ENCODE data around the gene MIGA2. TPM values are rescaled to one million over a fixed set of nuclear protein-coding genes. Genes with fewer than 3 reads are reported as not detected.

MIGA2 gene
- total and polyA plus RNA-seq, 2 experiments from 2014 or later: 19.3 to 47.8 TPM

DNA sequence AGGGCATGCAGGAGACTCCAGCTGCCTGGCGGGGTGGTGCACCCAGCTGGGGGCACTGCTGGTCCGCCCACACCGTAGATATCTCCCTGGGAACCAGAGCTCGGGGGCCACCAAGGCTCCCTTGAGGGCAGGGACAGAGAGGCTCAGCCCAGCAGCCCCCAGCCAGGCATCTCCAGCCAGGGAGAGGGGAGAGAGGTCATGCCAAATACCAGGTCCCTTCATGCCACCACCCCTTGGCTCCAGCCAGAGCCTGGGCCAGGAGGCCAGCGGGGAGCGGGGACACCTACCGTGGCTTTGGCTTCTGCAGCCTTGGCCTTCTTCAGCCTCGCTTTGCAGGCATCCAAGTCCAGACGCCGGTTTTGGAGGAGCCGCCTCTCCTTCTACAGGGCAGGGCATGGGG is 22.3 kb upstream of the MIGA2 start:
- H3K4me3 Mint-ChIP-seq: no peak overlapping the region
- H3K27me3 Mint-ChIP-seq (ENCODE audit: insufficient read depth, low read depth, poor library complexity): peaks cover 10% of the 10 kb centered on the region
- ATAC-seq: no peak
- DNase-seq (ENCODE audit: low spot score): no peak
- no peaks in the 10 kb centered on the region for H3K4me1 ChIP-seq (ENCODE audit: insufficient read depth)
- peaks cover 5% of the 10 kb centered on the region; the same call in 1 of the 3 replicates for H3K4me1 Mint-ChIP-seq
- no peaks in the 10 kb centered on the region for H3K9me3 Mint-ChIP-seq
- H3K27ac Mint-ChIP-seq: no peak overlapping the region
- TF ChIP-seq, protein P1, sequence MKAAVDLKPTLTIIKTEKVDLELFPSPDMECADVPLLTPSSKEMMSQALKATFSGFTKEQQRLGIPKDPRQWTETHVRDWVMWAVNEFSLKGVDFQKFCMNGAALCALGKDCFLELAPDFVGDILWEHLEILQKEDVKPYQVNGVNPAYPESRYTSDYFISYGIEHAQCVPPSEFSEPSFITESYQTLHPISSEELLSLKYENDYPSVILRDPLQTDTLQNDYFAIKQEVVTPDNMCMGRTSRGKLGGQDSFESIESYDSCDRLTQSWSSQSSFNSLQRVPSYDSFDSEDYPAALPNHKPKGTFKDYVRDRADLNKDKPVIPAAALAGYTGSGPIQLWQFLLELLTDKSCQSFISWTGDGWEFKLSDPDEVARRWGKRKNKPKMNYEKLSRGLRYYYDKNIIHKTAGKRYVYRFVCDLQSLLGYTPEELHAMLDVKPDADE (IDR thresholded peaks at IDR 0.05): no peak
- TF ChIP-seq JUNB (IDR thresholded peaks at IDR 0.05; ENCODE audit: unreplicated experiment) (no peak), EZH2 (IDR thresholded peaks at IDR 0.05; ENCODE audit: low read depth, unreplicated experiment) (no peak), CREB1 (CRISPR knock-in tag; IDR thresholded peaks at IDR 0.05; ENCODE audit: low read depth) (no peak), NANOG (IDR thresholded peaks at IDR 0.05; ENCODE audit: borderline replicate concordance) (no peak), ZNF331 (CRISPR knock-in tag; IDR thresholded peaks at IDR 0.05; ENCODE audit: low read depth) (no peak), POLR2AphosphoS5 (IDR thresholded peaks at IDR 0.05; ENCODE audit: low read depth) (no peak), STAT1 (IDR thresholded peaks at IDR 0.05; ENCODE audit: unreplicated experiment) (no peak), EZH2phosphoT487 (IDR thresholded peaks at IDR 0.05; ENCODE audit: unreplicated experiment) (no peak), ZNF114 (CRISPR knock-in tag; IDR thresholded peaks at IDR 0.05) (no peak)
- TF ChIP-seq, protein P2, sequence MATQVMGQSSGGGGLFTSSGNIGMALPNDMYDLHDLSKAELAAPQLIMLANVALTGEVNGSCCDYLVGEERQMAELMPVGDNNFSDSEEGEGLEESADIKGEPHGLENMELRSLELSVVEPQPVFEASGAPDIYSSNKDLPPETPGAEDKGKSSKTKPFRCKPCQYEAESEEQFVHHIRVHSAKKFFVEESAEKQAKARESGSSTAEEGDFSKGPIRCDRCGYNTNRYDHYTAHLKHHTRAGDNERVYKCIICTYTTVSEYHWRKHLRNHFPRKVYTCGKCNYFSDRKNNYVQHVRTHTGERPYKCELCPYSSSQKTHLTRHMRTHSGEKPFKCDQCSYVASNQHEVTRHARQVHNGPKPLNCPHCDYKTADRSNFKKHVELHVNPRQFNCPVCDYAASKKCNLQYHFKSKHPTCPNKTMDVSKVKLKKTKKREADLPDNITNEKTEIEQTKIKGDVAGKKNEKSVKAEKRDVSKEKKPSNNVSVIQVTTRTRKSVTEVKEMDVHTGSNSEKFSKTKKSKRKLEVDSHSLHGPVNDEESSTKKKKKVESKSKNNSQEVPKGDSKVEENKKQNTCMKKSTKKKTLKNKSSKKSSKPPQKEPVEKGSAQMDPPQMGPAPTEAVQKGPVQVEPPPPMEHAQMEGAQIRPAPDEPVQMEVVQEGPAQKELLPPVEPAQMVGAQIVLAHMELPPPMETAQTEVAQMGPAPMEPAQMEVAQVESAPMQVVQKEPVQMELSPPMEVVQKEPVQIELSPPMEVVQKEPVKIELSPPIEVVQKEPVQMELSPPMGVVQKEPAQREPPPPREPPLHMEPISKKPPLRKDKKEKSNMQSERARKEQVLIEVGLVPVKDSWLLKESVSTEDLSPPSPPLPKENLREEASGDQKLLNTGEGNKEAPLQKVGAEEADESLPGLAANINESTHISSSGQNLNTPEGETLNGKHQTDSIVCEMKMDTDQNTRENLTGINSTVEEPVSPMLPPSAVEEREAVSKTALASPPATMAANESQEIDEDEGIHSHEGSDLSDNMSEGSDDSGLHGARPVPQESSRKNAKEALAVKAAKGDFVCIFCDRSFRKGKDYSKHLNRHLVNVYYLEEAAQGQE (IDR thresholded peaks at IDR 0.05; ENCODE audit: unreplicated experiment): no peak
- TF ChIP-seq, protein P3, sequence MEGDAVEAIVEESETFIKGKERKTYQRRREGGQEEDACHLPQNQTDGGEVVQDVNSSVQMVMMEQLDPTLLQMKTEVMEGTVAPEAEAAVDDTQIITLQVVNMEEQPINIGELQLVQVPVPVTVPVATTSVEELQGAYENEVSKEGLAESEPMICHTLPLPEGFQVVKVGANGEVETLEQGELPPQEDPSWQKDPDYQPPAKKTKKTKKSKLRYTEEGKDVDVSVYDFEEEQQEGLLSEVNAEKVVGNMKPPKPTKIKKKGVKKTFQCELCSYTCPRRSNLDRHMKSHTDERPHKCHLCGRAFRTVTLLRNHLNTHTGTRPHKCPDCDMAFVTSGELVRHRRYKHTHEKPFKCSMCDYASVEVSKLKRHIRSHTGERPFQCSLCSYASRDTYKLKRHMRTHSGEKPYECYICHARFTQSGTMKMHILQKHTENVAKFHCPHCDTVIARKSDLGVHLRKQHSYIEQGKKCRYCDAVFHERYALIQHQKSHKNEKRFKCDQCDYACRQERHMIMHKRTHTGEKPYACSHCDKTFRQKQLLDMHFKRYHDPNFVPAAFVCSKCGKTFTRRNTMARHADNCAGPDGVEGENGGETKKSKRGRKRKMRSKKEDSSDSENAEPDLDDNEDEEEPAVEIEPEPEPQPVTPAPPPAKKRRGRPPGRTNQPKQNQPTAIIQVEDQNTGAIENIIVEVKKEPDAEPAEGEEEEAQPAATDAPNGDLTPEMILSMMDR (conservative IDR thresholded peaks at IDR 0.05; ENCODE audit: low read depth in 2 of 2): no peak
- TF ChIP-seq, protein P4, sequence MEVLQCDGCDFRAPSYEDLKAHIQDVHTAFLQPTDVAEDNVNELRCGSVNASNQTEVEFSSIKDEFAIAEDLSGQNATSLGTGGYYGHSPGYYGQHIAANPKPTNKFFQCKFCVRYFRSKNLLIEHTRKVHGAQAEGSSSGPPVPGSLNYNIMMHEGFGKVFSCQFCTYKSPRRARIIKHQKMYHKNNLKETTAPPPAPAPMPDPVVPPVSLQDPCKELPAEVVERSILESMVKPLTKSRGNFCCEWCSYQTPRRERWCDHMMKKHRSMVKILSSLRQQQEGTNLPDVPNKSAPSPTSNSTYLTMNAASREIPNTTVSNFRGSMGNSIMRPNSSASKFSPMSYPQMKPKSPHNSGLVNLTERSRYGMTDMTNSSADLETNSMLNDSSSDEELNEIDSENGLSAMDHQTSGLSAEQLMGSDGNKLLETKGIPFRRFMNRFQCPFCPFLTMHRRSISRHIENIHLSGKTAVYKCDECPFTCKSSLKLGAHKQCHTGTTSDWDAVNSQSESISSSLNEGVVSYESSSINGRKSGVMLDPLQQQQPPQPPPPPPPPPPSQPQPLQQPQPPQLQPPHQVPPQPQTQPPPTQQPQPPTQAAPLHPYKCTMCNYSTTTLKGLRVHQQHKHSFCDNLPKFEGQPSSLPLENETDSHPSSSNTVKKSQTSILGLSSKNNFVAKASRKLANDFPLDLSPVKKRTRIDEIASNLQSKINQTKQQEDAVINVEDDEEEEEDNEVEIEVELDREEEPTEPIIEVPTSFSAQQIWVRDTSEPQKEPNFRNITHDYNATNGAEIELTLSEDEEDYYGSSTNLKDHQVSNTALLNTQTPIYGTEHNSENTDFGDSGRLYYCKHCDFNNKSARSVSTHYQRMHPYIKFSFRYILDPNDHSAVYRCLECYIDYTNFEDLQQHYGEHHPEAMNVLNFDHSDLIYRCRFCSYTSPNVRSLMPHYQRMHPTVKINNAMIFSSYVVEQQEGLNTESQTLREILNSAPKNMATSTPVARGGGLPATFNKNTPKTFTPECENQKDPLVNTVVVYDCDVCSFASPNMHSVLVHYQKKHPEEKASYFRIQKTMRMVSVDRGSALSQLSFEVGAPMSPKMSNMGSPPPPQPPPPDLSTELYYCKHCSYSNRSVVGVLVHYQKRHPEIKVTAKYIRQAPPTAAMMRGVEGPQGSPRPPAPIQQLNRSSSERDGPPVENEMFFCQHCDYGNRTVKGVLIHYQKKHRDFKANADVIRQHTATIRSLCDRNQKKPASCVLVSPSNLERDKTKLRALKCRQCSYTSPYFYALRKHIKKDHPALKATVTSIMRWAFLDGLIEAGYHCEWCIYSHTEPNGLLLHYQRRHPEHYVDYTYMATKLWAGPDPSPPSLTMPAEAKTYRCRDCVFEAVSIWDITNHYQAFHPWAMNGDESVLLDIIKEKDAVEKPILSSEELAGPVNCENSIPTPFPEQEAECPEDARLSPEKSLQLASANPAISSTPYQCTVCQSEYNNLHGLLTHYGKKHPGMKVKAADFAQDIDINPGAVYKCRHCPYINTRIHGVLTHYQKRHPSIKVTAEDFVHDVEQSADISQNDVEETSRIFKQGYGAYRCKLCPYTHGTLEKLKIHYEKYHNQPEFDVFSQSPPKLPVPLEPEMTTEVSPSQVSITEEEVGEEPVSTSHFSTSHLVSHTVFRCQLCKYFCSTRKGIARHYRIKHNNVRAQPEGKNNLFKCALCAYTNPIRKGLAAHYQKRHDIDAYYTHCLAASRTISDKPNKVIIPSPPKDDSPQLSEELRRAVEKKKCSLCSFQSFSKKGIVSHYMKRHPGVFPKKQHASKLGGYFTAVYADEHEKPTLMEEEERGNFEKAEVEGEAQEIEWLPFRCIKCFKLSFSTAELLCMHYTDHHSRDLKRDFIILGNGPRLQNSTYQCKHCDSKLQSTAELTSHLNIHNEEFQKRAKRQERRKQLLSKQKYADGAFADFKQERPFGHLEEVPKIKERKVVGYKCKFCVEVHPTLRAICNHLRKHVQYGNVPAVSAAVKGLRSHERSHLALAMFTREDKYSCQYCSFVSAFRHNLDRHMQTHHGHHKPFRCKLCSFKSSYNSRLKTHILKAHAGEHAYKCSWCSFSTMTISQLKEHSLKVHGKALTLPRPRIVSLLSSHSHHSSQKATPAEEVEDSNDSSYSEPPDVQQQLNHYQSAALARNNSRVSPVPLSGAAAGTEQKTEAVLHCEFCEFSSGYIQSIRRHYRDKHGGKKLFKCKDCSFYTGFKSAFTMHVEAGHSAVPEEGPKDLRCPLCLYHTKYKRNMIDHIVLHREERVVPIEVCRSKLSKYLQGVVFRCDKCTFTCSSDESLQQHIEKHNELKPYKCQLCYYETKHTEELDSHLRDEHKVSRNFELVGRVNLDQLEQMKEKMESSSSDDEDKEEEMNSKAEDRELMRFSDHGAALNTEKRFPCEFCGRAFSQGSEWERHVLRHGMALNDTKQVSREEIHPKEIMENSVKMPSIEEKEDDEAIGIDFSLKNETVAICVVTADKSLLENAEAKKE (CRISPR knock-in tag; IDR thresholded peaks at IDR 0.05): no peak
- no peak overlapping the region for H3K4me2 ChIP-seq
- H3K27ac ChIP-seq (ENCODE audit: low read depth): no peak overlapping the region
- H3F3A ChIP-seq (replicated peaks; ENCODE audit: low read depth): no peaks in the 10 kb centered on the region
- H3K27me3 ChIP-seq (ENCODE audit: insufficient read depth): no peaks in the 10 kb centered on the region
- H3K9me2 ChIP-seq (ENCODE audit: insufficient read depth): no peaks in the 10 kb centered on the region
- no peaks in the 10 kb centered on the region for H3K36me3 ChIP-seq (ENCODE audit: insufficient read depth)
- H3K4me3 ChIP-seq: no peak overlapping the region
- peaks cover 26% of the 10 kb centered on the region for H3K36me3 Mint-ChIP-seq (ENCODE audit: low read depth)
- peaks cover 6% of the 10 kb centered on the region; the same call in 1 of the 2 replicates for H4K20me1 ChIP-seq (replicated peaks; ENCODE audit: insufficient read depth)
- H2AFZ ChIP-seq: no peak overlapping the region
- no peaks in the 10 kb centered on the region for H3K79me2 ChIP-seq (replicated peaks; ENCODE audit: insufficient read depth)
